Measurements from ENCODE around the gene ABL2.

DNA sequence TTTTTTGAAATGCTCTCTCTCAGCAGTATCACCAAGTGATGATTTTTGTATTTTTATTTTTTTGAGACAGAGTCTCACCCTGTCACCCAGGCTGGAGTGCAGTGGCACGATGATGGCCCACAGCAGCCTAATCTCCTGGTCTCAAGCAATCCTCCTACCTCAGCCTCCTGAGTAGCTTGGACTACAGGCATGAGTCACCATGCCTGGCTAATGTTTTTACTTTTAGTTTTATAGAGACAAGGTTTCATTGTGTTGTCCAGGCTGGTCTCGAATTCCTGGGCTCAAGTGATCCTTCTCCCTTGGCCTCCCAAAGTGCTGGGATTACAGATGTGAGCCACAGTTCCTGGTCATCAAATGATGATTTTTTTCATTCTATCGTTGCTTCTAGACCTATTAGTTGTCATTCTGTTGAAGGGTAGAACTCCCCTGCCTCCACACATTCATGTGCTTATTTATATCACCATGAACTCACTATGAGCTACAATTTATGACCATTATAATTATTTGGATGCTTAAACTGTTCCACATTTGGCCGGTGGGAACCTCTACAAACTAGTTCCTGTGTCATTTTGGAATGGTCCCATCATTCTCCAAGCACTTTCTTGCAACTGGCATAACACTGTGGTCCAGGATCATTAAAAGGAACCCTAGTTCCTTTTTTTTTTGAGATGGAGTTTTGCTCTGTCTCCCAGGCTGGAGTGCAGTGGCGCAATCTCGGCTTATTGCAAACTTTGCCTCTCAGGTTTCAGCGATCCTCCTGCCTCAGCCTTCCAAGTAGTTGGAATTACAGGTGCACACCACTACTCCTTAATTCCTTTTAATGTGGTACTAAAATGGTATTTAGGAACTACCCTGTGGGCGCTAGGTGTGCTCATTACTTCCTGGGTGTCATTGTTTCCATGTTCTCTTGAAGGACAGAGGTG, 167.9 kb downstream of the ABL2 start:
- no peak for TF ChIP-seq POLR2A (IDR thresholded peaks at IDR 0.05; ENCODE audit: low read depth, low read length)
- no peak for TF ChIP-seq POLR2AphosphoS5 (IDR thresholded peaks at IDR 0.05; ENCODE audit: low read depth, low read length)
- no peak for TF ChIP-seq TAF1 (IDR thresholded peaks at IDR 0.05; ENCODE audit: borderline replicate concordance, low read depth, low read length)
